Measurements from ENCODE around the gene DOK4.
"Not testable (repeated sequence)": the region's sequence is repeated elsewhere in the genome, so short reads cannot be mapped to it uniquely, and the experiment has no call there.

Gene DOK4

DNA sequence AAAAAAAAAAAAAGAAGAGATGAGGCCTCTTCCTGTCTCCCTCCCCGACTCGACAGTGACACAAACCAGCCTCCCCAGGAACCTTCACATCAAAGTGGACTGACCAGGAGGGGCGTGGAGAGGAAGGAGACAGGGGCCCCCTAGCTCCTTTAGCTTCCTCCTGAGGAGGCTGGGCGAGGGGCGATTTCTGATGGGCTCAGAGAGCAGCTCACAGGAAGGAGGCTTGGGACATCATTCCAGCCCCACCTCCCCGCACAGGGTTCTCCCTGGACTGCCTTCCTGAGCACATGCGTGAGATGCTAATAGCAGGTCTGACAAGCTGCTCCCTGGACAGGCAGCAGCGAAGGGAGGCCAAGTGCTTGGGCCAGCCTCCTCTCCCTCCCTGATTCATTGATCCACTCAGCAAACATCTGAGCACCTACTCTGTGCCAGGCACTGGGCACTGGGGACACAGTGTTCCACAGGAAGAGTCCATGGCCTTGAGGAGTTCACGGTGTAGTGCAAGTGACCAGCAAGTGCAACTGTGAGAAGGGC is 14.4 kb upstream of the DOK4 start:
- DNase-seq: no peak

DNA sequence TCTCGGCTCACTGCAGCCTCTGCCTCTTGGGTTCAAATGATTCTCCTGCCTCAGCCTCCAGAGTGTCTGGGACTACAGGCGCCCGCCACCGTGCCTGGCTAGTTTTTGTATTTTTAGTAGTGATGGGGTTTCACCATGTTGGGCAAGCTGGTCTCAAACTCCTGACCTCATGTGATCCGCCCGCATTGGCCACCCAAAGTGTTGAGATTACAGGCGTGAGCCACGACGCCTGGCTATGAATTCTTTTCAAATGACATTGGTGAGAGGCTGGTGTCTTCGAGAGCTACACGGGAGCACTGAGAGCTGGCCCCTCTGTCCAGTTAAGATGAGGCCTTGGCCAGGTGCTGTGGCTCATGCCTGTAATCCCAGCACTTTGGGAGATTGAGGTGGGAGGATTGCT is 13.6 kb upstream of the DOK4 start:
- not testable (repeated sequence) for DNase-seq

DNA sequence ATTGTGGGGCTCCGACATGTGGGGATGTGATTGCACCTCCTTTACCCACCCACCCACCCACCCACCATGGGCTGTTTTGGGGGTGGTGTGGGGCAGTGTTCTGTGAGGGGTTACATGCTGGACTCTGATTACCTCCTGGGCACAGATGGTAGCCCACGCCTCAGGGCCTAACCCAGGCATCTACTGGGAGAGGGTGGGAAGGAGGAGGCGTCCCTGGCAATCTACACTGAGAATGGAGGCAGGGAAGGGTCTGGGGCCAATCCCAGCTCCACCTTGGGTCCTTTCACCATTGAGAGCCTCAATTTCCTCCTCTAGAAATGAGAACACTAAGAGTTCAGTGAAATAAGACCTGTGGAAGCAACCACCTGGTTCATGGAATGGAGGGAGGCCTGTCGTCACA is 11.7 kb upstream of the DOK4 start:
- no peak for DNase-seq

DNA sequence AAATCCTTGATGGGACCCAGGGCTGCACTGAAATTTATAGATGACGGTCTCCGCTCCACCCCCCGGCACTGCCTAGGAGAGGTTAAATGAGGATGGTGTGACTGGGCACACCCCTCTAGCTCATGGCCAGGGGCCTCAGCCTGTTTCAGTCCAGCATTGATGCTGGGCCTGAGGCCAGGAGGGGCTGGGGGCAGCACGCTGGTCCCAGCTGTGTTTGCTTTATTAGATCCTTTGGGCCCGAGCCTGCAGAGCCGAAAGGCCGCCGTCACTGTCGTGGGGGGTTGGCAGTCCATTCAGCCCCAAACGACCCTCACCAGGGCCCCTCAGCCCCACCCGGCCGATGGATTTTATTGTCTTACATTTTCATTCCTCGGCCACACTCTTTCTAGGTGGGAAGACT is 10.8 kb upstream of the DOK4 start:
- no peak for DNase-seq

DNA sequence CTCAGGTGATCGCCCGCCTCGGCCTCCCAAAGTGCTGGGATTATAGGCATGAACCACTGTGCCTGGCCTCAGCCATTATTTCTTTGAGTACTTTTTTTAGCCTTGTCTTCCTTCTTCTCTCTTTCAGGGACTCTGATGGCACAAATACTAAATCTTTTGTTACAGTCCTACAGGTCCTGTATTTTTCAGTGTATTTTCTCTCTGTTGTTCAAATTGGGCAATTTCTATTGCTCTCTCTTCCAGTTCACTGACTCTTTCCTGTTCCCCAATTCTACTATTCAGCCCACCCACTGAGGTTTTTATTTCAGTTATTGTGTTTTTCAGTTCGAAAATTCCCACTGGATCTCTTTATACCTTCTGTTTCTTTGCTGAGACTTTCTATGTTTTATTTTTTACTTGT is 7.5 kb upstream of the DOK4 start:
- no peak for DNase-seq

DNA sequence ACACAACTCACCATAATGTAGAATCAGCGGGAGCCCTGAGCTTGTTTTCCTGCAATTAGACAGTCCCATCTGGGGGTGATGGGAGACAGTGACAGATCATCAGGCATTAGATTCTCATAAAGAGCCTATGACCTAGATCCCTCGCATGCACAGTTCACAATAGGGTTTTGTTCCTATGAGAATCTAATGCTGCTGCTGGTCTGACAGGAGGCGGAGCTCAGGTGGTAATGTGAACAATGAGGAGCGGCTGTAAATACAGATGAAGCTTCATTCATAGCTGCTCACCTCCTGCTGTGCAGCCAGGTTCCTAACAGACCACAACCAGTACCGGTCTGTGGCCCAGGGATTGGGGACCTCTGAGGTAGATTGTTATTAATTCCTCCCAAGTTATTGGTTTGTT is 2.9 kb upstream of the DOK4 start:
- no peak for DNase-seq

DNA sequence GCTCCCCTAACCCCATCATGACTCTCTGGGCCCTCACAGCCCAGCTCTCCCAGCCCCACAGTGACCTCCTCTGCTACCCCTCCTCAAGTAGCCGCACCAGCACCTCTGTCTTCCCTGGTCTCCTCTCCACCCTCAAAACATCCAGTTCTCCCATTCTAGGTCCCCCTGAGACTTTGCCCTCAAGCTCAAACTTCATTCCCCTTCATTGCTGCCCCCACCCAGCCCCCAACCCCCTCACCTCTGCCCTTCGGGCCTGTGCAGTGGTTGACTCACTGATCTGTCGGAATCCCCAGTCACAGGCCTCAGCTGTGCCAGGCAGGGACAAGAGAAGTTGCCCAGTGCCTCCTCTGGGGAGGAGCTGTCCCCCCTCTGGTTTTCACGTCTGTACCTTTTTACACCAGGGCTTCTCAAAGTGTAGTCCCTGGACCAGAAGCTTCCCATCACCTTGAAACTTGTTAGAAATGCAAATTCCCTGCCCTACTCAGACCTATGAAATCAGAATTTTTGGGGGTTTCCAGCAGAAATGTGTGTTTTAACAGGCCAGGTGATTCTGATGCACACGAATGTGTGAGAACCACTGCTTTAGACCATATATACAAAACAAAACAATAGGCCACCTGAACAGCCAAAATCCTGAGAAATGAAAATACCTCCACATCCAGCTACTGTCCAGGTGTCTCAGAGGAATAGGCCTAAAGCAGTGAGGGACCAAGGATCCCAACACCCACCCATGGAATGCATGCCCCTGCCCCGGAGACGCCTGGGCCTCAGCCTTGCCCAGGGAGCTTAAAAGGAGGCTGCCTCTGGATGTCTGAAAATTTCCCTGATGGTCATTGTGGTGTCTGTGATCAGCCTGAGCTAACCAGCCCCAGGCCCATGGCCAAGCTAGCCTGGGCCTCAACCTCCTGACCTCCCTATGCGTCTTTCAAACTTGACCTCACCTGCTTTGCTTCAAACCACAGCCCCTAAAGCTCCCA is 853 bp upstream of the DOK4 start:
- DNase-seq: no peak

DNA sequence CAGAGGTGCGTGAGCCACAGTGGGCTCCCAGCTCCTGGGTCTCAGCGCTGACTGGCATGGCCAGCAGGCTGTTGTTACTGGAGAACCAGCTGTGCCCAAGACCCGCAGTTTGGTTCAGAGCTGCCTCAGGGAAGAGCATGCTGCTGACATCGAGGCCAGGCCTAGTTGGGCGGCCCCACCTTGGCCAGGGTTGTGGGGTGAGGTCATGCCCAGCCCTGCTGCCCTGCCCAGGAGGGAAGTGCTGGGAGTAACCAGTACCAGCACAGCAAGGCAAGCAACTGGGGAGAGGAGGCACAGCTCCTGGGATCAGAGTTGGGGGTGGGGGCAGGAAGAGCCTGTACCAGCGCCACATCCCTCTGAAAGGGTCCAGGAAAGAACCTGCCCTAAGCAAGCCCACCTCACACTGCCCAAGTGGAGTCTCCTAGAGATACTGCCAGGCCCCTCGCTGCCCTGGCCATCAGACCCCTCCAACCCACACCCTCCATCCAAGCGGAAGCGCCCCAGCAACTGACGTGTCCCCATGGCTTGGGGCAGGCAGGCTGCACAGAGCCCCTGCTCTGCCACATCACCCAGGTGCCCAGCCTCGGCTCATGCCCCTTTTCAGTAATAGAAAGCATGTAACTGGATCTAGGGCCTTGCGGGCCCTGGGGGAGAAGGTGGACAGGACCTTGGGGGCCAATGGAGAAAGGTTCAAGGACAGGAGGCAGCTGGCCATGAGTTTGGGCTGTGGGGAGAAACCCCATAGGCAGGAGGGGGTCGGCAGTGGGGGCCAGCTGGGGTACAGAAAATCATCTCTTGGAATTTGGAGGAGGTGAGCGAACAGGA is 990 bp downstream of the DOK4 start:
- no peak for DNase-seq

DNA sequence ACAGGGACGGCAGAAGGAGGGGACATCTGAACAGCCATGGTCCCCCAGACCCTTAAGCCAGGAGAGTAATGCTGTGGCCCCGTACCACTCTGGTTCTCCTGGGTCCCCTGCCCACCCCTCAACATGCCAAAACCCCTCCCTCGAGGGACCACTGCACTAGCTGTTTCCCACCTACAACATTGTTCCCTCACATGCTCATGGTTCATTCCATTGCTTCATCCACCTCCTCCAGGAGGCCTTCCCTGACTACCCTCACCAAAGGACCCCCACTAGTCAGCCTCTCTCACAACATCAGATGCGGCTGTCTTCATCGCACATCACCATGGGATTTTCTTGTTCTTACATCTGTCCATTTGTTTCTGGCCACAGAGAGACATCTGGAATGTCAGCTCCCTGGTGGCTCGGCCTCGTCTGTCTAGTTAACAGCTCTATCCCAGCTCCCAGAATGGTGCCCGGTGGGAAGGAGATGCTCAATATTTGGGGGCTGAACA is 1.7 kb downstream of the DOK4 start:
- DNase-seq: no peak

DNA sequence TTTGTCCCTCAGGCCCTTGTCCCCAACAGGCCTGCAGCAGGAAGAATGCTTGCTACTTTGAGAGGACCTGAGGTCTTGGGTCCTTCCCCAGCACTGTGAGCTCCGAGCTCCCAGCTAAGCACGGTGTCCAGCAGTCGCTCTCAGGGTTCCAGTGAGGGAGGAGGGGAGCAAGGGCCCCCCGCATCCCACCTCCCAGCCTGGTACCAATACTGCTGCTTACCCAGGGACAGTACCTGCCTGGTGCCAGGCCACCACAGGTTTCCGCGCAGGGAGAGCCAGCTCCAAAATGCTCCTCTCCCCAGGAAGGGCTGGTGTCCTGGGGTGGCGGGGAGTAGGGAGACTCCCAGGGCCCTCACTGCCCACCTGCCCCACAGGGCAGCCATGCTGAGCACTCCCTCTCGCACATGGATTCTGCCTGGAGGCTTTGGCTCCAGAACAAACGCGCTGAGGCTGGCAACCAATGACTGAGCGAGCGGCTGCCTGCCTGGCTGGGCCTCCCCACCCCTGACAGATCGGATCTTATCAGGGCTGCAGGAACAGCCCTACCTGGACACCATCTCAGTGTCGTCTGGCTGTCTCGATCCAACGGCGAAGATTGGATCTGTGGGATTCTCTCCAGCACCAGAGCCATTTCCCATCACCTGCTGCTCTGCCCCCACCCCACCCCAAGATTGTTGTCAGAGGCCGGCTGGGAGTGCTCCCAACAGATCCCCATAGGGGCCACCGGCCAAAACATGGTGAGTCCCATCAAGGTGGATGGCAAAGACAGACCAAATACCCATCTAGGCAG is 2.4 kb downstream of the DOK4 start:
- DNase-seq: no peak

DNA sequence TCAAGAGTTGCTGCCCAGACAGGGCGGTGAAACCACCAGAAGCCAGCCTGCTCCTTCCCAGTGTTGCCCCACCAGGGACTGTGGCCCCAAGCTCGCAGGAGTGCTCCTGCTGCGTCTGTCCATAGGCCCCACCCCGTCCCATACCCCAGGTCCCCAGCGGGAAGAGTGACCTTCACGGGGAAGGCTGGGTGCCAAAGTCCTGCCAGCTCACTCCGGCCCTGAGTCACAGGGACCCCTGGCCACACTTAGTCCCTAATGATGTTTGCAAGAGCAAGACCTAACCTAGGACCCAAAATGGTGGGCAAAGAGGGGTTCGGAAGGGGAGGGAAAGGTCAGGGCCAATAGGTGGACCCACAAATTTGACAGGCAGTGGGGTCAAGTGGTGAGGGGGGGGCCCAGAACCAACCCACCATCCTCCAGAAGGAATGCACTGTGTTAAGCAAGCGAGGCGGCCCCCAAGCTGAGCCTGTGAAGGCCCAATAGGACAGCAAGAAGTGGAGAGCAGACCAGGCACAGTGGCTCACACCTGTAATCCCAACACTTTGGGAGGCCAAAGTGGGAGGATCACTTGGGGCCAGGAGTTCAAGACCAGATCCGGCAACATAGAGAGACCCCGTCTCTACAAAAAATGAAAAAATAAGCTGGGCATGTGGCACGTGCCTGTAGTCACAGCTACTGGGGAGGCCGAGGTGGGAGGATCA is 3.3 kb downstream of the DOK4 start:
- DNase-seq: no peak

DNA sequence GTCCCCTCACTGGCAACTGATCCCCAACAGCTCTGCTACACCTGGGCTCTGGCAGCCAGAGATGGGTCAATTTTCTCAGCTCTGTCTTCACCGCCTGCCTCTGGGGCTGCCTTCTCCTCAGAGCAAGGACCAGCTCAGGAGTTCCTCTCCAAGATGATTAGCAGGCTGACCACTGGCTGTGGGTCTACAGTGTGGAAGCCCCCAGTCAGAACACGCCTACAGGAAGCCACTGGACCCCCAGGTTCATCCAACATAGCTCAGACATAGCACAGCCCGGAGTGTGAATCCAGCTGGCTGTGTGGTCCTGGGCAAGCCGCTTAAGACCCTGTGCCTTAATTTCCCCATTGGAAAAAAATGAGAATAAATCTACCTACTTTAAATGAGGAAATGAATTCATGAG is 4.9 kb downstream of the DOK4 start:
- DNase-seq: no peak

DNA sequence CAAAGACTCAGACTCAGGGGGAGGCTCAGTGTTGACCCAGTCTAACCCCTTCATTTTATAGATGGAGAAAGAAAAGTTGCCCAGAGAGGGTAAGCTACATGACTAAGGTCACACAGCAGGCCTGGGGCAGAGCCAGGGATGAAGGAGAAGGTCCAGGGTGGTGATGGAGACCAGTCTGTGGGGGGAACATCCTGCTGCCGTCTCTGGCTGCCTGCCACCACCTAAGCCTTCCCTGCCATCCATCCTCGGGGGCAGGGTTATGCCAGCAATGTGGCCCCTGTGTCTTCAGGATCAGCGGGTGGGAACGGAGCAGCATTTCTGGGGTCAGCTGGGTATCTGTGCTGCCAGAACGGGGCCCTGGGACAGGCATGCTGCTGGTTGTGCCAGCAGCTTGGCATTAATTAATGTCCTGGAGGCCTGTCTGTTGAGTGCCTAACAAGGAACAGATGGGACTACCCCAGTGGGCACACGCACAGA is 5.5 kb downstream of the DOK4 start:
- no peak for DNase-seq

DNA sequence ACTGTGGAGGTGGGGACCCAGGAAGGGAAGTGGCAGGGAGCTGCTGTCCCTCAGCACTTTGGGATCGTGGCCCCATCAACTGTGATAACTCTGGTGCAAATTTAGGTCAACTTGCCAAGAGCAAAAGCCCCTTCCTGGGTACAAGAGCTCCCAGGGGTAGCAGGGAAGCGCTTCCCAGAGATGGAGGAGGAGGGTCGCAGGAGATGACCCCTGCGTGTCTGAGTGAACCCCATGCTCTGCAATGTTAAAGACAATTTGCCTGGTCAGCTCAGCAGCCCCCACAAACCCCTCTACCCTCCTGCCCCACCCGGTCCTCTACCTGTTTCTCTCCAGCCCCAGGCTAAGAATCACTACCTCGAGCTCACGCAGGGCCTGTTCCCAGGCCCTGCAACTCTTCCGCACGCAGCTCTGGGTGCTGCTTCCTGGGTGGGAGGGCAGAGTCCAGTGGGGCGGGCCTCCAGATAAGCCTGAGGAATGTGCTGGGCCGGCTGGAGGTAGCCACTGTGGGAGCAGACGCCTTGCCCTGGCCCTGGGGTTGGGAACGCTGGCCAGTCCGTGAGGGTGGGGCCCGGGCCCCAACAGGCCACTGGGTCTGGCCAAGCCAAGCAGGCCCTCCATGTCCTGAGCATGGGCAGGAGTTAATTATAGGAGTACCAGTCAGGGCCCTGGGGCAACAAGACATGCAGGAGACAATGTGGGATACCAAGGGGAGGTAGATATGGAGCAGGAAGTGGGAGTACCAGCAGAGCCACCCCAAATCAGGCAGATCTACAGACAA is 6.1 kb downstream of the DOK4 start:
- DNase-seq: no peak

DNA sequence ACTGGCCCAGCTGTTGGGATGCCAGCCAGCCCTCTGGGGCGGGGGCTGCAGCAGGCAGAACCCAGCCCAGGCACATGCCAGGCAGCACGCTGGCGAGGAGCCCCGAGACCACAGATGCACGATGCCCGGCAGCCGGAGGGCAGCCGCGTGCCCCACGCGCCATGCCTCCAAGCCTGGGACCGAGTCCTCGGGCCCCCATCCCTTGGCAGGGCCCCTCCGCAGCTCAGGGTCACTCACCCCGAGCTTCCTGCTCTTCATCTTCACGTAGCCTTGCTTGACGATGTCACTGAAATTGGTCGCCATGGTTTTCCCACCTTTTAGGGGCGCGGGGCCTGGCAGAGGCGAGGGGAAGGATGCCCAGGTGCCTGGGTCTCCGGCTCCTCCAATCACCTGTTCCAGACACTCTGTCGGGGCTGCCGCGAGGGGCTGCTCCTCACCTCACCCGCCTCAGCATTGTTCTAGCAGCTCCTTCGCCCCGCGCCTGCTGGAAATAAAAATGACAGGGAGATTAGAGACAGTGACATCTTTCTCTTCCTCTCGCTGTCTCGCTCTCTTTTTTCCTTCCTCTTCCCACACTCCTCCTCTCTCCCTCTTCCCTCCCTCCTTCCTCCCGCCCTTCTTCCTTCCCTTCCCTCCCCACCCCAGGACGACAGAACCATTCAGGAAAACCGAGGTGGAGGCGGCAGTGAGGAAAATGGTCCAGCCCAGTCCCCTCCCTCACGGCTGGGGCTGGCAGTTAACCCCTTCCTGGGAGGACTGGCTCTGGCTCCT is 6.9 kb downstream of the DOK4 start:
- DNase-seq: no peak

DNA sequence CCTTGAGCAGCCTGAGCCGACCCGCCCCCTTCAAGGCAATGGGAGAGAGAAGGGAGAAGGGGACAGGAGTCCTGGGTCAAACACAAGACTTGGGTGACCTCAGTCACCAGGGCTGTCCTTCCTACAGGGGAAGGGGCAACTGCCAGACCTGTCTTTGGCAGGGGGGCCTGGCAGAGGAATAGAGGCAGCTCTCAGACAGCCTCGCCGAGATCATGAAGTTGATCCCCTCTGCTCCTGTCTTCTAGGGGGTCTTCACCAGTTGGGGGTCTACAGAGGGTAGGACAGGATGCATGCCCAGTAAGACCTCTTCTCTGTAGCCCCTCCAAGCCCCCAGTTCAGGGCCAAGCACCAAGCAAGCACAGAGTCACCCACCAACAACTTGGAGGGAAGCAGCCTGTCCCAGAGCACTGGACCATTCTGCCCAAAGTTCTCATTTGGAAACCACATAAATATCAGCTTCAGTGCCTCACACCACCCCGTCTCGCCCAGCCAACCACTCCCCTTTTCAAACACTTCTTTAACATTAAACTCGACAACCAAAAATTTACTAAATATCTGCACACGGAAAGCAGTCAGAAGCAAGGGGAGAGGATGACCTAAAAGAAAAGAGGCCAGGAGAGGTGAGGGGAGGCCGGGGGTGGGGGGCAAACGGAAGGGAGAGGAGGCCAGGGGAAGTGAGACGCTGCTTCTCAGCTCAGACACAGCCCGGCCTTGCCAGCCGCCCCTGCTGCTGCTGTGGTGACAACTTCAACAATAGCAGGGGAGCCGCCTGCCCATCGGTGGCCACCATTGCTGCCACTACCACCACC is 7.7 kb downstream of the DOK4 start:
- no peak for DNase-seq

DNA sequence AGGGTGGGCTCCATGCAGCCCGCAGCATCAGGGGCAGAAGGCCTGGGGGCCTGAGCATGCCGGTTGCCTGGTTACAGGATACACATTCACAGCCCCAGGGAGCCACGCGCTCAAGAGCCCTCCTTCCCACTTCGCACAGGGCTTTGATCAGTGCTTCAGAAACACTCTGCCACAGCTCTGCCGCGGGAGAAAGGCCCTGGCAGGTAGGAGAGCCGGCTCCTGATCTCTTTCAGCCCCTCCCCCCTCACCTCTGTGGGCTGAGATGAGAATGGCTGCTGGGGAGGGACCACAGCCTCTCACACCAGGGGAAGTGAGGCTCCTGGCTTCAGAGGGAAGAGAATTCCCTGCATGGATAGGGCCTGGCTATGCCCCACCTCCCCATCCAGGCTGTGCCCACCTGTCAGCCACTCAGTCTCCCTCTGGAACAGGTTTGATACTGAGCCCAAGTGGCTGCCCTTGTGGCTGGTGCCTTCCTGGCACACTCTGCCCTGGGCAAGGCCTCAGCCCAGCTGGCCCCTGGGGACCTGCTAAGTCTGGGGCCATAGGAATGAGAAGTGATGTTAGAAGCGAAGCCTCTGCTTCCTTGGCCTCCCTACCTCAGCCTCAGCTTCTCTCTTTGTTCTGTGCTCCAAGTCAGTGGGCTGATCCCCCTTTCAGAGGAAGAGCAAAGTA is 8.6 kb downstream of the DOK4 start:
- DNase-seq: no peak

DNA sequence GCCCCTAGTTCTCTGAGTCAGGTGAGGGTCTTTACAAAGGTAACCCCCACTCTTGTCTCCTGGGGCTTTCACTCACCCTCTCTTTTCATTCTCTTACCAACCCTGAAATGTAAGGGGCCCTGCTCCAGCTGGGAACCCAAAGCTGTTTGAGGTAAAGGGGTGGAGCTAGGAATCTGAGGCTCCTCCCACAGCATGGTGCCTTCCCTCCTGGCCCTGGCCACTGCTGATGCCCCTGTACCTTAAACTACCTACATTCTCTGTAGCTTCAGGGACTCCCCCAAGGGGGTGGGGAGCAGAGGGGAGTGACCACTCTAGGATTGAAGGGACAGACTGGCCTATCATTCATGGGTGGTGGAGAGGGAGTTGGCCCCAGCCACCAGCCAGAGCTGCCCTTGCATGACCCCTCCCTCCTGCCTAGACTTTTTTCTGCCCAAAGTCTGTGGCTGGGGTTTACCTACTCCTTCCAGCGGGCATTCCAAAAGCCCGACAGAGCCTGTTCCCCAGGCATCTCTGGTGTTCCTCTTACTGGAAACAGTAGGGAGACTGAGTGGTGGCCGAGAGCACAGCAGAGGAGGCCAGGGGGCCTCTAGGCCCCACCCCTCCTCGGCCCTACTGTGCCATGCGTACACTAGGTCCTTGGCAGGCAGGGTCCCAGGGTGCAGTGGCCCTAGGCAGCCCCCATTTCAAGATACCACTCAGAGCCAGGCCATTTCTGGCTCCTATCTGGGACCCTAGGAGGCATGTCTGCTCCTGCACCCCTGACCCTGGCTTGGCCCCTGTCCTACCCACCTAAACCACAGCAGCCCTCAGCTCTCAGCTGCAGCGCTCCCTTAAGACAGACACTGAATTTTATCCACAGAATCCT is 9.5 kb downstream of the DOK4 start:
- no peak for DNase-seq
